OCI-LY3 (cell line): Measurements from ENCODE around the gene EXO5.

Source experiments
- EZH2phosphoT487 ChIP-seq: fragments of 200-600 bp; shearing (Covaris generic); IDR thresholded peaks from 2 replicates; pipeline ENCODE4 v1.6.1; 2018; ENCODE audit warnings: antibody characterized with exemption, mixed run types, low read depth
- TF ChIP-seq, protein P1 (sequence below): fragments of 200-600, 300-600 bp; sonication (generic); IDR thresholded peaks from 2 replicates; pipeline ENCODE4 v1.5.1; 2014; ENCODE audit warnings: antibody characterized with exemption, low read length, low read depth

DNA sequence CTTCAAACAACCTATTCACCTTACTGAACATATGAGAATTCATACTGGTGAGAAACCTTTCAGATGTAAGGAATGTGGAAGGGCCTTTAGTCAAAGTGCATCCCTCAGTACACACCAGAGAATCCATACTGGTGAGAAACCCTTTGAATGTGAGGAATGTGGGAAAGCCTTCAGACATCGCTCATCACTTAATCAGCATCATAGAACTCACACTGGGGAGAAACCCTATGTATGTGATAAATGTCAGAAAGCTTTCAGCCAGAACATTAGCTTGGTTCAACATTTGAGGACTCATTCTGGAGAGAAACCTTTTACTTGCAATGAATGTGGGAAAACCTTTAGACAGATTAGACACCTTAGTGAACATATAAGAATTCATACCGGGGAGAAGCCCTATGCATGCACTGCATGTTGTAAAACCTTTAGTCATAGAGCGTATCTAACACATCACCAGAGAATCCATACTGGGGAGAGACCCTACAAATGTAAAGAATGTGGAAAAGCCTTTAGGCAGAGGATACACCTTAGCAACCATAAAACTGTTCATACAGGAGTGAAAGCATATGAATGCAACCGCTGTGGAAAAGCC, 13.2 kb upstream of the EXO5 start:
- TF ChIP-seq, protein P1, sequence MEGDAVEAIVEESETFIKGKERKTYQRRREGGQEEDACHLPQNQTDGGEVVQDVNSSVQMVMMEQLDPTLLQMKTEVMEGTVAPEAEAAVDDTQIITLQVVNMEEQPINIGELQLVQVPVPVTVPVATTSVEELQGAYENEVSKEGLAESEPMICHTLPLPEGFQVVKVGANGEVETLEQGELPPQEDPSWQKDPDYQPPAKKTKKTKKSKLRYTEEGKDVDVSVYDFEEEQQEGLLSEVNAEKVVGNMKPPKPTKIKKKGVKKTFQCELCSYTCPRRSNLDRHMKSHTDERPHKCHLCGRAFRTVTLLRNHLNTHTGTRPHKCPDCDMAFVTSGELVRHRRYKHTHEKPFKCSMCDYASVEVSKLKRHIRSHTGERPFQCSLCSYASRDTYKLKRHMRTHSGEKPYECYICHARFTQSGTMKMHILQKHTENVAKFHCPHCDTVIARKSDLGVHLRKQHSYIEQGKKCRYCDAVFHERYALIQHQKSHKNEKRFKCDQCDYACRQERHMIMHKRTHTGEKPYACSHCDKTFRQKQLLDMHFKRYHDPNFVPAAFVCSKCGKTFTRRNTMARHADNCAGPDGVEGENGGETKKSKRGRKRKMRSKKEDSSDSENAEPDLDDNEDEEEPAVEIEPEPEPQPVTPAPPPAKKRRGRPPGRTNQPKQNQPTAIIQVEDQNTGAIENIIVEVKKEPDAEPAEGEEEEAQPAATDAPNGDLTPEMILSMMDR = no peak
- no peak for TF ChIP-seq EZH2phosphoT487
